Gastrocnemius medialis (tissue), 4 donors: Measurements from ENCODE around the gene DMD. TPM values are rescaled to one million over a fixed set of nuclear protein-coding genes. Genes with fewer than 3 reads are reported as not detected.
A peak's percentile ranks its signal among the peaks of the same experiment; 100 is the strongest.

ENCODE experiments used
- ATAC-seq, 2 donors: fragments of 150-250 bp; one replicate each; pipeline ENCODE4 v1.9.1; 2016
- DNase-seq, 2 donors: peaks; one replicate each; pipeline ENCODE4 v3.0.0-alpha.2; 2019
- H3K27ac ChIP-seq, 4 donors: fragments of 200-600 bp; sonication (generic); 1 replicate in 1 of 4; 2 replicates in 3 of 4; pipeline ENCODE4 v1.5.1; 2016 to 2018; ENCODE audit warnings: mild to moderate bottlenecking in 2 of 4, moderate library complexity in 1 of 4
- H3K27me3 ChIP-seq, 3 donors: fragments of 200-600 bp; sonication (generic) in 2 of 3; 1 replicate in 1 of 3; 2 replicates in 2 of 3; pipeline versions ENCODE4 v1.5.1 to v1.6.0; 2016 to 2019; ENCODE audit warnings: mild to moderate bottlenecking in 1 of 3, moderate library complexity in 1 of 3
- H3K36me3 ChIP-seq, 2 donors: fragments of 200-600 bp; sonication (generic) in 1 of 2; one replicate each; pipeline ENCODE4 v1.5.1; 2017 to 2018
- H3K4me1 ChIP-seq, 2 donors: fragments of 200-600 bp; sonication (generic) in 1 of 2; one replicate each; pipeline ENCODE4 v1.5.1; 2016 to 2017; ENCODE audit warnings: mild to moderate bottlenecking in 2 of 2
- H3K4me3 ChIP-seq, 4 donors: fragments of 200-600 bp; sonication (generic) in 3 of 4; 1 replicate in 1 of 4; 2 replicates in 3 of 4; pipeline ENCODE4 v1.5.1; 2016 to 2019; ENCODE audit warnings: mild to moderate bottlenecking in 2 of 4
- H3K9me3 ChIP-seq, 3 donors: fragments of 200-600 bp; sonication (generic) in 2 of 3; 1 replicate in 1 of 3; 2 replicates in 2 of 3; pipeline ENCODE4 v1.5.1; 2016 to 2019
- CTCF ChIP-seq, 5 experiments: fragments of 450-650 bp in 3 of 5; fragments of 200-600 bp in 2 of 5; sonication (generic) in 2 of 5; IDR thresholded peaks in 4 of 5; conservative IDR thresholded peaks in 1 of 5; 1 replicate in 4 of 5; 2 replicates in 1 of 5; pipeline ENCODE4 v1.5.1; 2016 to 2019; ENCODE audit warnings: antibody characterized with exemption in 5 of 5, mild to moderate bottlenecking in 3 of 5, moderate library complexity in 3 of 5
- POLR2A ChIP-seq, 2 donors: fragments of 450-650 bp; IDR thresholded peaks; one replicate each; pipeline ENCODE4 v1.6.1; 2017; ENCODE audit warnings: antibody characterized with exemption in 2 of 2, mild to moderate bottlenecking in 2 of 2, moderate library complexity in 2 of 2
- in situ Hi-C, 4 donors: fragments of 200-750 bp; cut with MboI; loops; one replicate each; pipeline versions ENCODE4 v1.15.0 to v1.8.0; 2017; ENCODE audit warnings: low sequenced_read_pairs in 4 of 4
- intact Hi-C: fragments of 100-400 bp; cut with DNase I; formaldehyde crosslinking; loops from one replicate; pipeline ENCODE4 v1.15.1; 2023; ENCODE audit warnings: low total_unique reads
- total RNA-seq, 4 donors: library from RNA; depleted of rRNA; stranded (reverse); fragments of >200 nt; gene quantifications; one replicate each; pipeline versions ENCODE4 v1.1.0 to v1.2.3, GENCODE V29; 2016

DMD gene
- total RNA-seq, 4 donors from 2014 or later = 53.5 to 201 (median 98.9) TPM

- Histone ChIP-seq H3K36me3 (no peaks in the 10 kb centered on the region), H3K4me3 (no peak overlapping the region), H3K27ac (no peak overlapping the region), H3K27me3 (no peaks in the 10 kb centered on the region), H3K4me1 (no peaks in the 10 kb centered on the region), H3K9me3 (no peaks in the 10 kb centered on the region)
- DNase-seq (no peak), ATAC-seq (no peak)
- intact Hi-C loops (no loop called here), in situ Hi-C loops (no loop called here)
- TF ChIP-seq CTCF (IDR thresholded peaks at IDR 0.05 in 4 of 5, conservative IDR thresholded peaks at IDR 0.05 in 1 of 5) (no peak), POLR2A (IDR thresholded peaks at IDR 0.05) (no peak)
Measured at GRCh38 chrX:31603411-31604120, 1607.8 kb downstream of the DMD start.

GRCh38 chrX:31600823-31601222, 1610.5 kb downstream of the DMD start:
- H3K4me1 ChIP-seq = no peaks in the 10 kb centered on the region
- no peak overlapping the region for H3K27ac ChIP-seq
- no peak for DNase-seq
- H3K4me3 ChIP-seq = no peak overlapping the region
- no peaks in the 10 kb centered on the region for H3K27me3 ChIP-seq
- no peaks in the 10 kb centered on the region for H3K36me3 ChIP-seq
- in situ Hi-C loops = no loop called here
- ATAC-seq = no peak
- no peaks in the 10 kb centered on the region for H3K9me3 ChIP-seq
- TF ChIP-seq POLR2A (IDR thresholded peaks at IDR 0.05) = no peak
- no peak for TF ChIP-seq CTCF (IDR thresholded peaks at IDR 0.05 in 4 of 5, conservative IDR thresholded peaks at IDR 0.05 in 1 of 5)
- intact Hi-C loops = no loop called here

- ATAC-seq (no peak), DNase-seq (no peak)
- H3K27ac ChIP-seq = no peak overlapping the region
- H3K27me3 ChIP-seq = no peaks in the 10 kb centered on the region
- H3K4me3 ChIP-seq = no peak overlapping the region
- no peaks in the 10 kb centered on the region for H3K36me3 ChIP-seq
- intact Hi-C loops (no loop called here), in situ Hi-C loops (no loop called here)
- no peaks in the 10 kb centered on the region for H3K4me1 ChIP-seq
- no peaks in the 10 kb centered on the region for H3K9me3 ChIP-seq
- TF ChIP-seq CTCF (IDR thresholded peaks at IDR 0.05 in 4 of 5, conservative IDR thresholded peaks at IDR 0.05 in 1 of 5) (no peak), POLR2A (IDR thresholded peaks at IDR 0.05) (no peak)
Measured at GRCh38 chrX:31593353-31593752, 1618.0 kb downstream of the DMD start.

- no peak for TF ChIP-seq CTCF (IDR thresholded peaks at IDR 0.05 in 4 of 5, conservative IDR thresholded peaks at IDR 0.05 in 1 of 5)
- intact Hi-C loops (no loop called here), in situ Hi-C loops (no loop called here)
- Histone ChIP-seq H3K9me3 (no peaks in the 10 kb centered on the region), H3K27ac (peak overlapping the region in 1 of 4 donors; percentile 52), H3K27me3 (no peaks in the 10 kb centered on the region), H3K4me1 (no peaks in the 10 kb centered on the region), H3K36me3 (no peaks in the 10 kb centered on the region), H3K4me3 (no peak overlapping the region)
- no peak for ATAC-seq
- DNase-seq = no peak
Measured at GRCh38 chrX:31591355-31591754, 1620.0 kb downstream of the DMD start.
